C4-2B (cell line): ENCODE results near the gene KIF21A.

Experiments
- ZFX ChIP-seq: fragments of 450-650 bp; IDR thresholded peaks from 2 replicates; pipeline ENCODE4 v1.6.1; 2017
- TF ChIP-seq, protein P1 (sequence below): fragments of 450-650 bp; conservative IDR thresholded peaks from 2 replicates; pipeline ENCODE4 v1.5.1; 2017; ENCODE audit warnings: mild to moderate bottlenecking

DNA sequence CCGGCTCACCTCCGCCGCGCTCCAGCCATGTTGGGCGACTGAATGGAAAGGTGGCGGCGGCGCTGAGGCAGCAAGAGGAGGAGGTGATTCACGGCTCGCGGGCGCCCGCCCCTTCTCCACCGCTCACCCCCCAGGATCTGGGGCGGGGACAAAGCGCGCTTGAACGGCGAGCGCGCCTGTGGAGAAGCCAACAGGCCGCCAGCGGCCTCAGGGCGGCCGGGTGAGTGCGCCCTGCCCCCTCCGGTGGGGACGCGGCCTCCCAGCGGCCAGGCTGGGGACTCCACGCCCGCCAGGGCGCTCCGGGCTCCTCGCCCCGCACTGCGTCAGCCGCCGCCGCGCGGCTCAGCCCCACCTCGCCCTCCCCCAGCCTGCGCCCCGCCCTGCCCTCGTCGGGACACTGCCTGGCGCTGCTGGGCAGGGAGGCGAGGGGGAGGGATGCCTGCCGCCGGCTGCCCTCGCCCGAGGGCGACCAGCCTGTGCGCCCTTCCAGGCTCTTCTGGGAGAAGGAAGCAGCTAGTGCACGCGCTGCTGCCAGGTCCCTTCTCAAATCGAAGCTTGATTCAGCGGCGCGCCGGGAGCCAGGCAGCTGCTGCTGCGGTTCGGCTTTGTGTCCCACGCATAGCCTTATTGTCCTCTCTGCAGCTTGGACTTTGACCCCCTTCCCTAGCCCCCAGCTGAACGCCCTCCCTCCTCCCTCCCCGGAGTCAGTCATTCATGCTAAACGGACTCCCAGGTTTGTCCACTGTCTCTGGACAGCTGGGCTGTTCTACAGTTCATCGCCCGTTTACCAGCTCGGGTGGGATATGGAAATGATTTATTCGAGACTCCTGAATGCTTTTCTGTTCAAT lies at the start of gene KIF21A:
- TF ChIP-seq, protein P1, sequence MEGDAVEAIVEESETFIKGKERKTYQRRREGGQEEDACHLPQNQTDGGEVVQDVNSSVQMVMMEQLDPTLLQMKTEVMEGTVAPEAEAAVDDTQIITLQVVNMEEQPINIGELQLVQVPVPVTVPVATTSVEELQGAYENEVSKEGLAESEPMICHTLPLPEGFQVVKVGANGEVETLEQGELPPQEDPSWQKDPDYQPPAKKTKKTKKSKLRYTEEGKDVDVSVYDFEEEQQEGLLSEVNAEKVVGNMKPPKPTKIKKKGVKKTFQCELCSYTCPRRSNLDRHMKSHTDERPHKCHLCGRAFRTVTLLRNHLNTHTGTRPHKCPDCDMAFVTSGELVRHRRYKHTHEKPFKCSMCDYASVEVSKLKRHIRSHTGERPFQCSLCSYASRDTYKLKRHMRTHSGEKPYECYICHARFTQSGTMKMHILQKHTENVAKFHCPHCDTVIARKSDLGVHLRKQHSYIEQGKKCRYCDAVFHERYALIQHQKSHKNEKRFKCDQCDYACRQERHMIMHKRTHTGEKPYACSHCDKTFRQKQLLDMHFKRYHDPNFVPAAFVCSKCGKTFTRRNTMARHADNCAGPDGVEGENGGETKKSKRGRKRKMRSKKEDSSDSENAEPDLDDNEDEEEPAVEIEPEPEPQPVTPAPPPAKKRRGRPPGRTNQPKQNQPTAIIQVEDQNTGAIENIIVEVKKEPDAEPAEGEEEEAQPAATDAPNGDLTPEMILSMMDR = peak; percentile 74
- no peak; the same call in 1 of the 2 replicates for TF ChIP-seq ZFX
